GM12872 (cell line): ENCODE results near the gene CHTOP.

ENCODE experiments used
- CTCF ChIP-seq: IDR thresholded peaks from 3 replicates; pipeline ENCODE4 v1.5.1; 2011; ENCODE audit warnings: low read depth, mild to moderate bottlenecking, low read length, moderate library complexity; ENCODE audit not compliant: insufficient read depth

CHTOP gene

DNA sequence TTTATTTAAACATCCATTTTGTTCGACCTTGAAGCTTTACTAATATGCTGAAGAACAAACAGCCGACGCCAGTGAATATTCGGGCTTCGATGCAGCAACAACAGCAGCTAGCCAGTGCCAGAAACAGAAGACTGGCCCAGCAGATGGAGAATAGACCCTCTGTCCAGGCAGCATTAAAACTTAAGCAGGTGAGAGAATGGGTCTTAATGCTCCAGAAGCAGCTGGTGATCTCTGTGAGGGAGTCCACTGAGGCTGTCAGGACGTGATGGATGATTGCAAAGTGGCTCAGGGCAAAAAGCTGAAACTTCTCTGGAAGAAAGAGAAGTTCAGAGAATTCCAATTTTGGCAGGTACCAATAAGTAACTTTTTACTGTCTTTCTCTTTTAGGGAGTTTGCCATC, 4.4 kb downstream of the CHTOP start:
- no peak for TF ChIP-seq CTCF

DNA sequence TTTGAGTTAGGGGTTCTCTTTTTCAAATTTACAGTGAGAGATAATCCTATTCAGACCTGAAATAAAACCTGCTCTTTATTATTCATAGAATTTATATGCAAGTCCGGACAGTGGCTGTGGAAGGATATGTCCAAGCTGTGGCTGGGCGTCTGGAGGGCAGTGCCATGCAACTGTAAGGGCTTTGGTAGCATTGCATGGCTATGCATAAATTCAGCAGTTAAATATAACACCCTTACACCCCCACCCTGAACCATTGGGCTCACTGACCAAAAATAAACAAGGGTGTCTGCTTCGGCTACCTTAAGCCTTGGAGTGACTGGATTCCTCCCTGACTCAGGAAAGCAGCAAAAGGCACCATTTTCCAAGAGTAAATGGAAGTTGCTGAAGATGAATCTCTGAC, 5.4 kb downstream of the CHTOP start:
- TF ChIP-seq CTCF: no peak

- TF ChIP-seq CTCF: no peak
These were observed 7.0 kb downstream of the CHTOP start for GRCh38 chr1:153640861-153641260.

- no peak for TF ChIP-seq CTCF
These were observed 8.3 kb downstream of the CHTOP start for GRCh38 chr1:153642161-153642560.

DNA sequence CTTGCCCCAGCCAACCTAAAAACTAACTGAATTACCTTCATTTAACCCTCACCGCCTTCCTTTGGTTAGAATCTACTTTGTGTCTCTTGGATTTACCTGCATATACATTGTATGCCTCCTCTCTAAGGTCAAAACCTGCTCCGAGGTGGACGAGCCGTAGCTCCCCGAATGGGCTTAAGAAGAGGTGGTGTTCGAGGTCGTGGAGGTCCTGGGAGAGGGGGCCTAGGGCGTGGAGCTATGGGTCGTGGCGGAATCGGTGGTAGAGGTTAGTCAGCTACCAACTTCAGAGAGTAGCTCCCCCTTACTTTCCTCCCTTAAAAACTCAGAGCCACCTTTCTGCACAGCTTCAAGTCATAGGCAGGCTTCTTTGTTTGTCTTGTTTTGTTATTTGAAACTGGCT, 9.2 kb downstream of the CHTOP start:
- no peak for TF ChIP-seq CTCF

GRCh38 chr1:153643816-153644215, 9.9 kb downstream of the CHTOP start:
- no peak for TF ChIP-seq CTCF

DNA sequence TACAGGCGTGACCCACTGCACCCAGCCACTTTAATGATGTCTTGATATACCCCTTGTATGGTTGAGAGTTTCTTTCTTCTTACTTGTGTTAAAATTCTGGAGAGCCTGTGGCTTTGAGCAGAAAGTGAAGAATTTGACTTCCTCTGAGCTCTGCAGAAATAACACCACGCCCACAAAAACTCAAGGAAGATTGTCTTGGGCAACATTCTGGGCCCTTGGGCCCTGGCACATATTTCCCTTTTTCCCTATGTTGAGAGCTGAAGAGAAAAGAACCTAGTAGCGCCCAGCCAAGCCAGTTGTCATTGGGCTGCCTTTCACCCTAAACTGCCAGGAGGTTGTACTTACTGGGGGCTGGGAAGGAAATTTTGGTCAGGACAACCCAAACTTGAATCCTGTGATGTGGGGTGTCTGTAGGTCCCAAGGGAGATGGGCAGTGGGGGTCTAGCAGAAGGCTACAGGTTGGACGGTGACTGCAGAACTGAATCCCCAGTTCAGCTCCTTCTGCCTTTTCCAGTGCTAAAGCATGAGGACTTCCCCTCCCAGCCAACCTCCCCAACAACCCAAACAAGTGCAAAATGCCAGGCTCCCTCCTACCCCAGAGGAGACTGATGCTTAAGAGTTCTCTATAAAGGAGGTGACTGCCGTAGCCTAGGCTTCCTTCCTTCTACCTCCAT, 12.9 kb downstream of the CHTOP start:
- no peak for TF ChIP-seq CTCF
